HG03354 (cell line): Measurements from ENCODE around the gene COL6A5.
"Not testable (repeated sequence)": the region's sequence is repeated elsewhere in the genome, so short reads cannot be mapped to it uniquely, and the experiment has no call there.

Experiments used
- ATAC-seq: cut with Tn5 transposase; IDR thresholded peaks from one replicate; pipeline ENCODE4 v1.9.1; 2021; ENCODE audit warnings: mild to moderate bottlenecking; ENCODE audit not compliant: unreplicated experiment, poor library complexity, severe bottlenecking

The COL6A5 gene, protein sequence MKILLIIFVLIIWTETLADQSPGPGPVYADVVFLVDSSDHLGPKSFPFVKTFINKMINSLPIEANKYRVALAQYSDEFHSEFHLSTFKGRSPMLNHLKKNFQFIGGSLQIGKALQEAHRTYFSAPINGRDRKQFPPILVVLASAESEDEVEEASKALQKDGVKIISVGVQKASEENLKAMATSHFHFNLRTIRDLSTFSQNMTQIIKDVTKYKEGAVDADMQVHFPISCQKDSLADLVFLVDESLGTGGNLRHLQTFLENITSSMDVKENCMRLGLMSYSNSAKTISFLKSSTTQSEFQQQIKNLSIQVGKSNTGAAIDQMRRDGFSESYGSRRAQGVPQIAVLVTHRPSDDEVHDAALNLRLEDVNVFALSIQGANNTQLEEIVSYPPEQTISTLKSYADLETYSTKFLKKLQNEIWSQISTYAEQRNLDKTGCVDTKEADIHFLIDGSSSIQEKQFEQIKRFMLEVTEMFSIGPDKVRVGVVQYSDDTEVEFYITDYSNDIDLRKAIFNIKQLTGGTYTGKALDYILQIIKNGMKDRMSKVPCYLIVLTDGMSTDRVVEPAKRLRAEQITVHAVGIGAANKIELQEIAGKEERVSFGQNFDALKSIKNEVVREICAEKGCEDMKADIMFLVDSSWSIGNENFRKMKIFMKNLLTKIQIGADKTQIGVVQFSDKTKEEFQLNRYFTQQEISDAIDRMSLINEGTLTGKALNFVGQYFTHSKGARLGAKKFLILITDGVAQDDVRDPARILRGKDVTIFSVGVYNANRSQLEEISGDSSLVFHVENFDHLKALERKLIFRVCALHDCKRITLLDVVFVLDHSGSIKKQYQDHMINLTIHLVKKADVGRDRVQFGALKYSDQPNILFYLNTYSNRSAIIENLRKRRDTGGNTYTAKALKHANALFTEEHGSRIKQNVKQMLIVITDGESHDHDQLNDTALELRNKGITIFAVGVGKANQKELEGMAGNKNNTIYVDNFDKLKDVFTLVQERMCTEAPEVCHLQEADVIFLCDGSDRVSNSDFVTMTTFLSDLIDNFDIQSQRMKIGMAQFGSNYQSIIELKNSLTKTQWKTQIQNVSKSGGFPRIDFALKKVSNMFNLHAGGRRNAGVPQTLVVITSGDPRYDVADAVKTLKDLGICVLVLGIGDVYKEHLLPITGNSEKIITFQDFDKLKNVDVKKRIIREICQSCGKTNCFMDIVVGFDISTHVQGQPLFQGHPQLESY (N-terminal part only)

DNA sequence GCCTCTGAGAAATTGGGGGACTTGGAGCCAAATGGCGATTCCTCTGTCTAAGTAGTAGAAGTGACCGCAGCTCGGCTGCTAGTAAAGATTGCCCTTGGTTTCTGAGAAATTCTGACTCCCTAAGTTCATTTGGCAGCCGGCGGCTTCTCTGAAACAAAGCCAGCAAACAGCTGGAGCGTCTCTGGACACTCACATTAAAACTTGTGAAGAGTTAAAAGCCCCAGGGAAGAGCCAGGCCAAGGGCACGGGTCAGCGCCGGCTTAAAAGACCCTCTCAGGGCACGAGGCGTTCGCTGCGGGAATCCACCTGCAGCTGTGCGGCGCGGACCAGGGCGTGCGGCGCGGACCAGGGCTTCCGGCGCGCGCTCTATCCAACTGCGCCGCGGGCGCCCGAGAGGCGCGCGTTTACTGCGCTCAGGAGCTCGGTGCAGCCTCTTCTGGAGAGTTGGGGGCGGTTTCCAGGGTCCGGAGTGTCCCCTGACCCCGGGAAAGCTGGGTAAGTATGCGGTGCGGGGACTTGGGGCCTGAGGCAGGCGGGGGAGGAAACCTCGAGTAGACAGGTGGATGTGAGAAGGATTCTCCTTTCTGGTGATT, at the start of gene COL6A5:
COL6A5 (plus strand) TSS at position 186 of the 593 bp plus-strand sequence. CDS start 27,967 bp downstream, outside the sequence.
- no peak for ATAC-seq

DNA sequence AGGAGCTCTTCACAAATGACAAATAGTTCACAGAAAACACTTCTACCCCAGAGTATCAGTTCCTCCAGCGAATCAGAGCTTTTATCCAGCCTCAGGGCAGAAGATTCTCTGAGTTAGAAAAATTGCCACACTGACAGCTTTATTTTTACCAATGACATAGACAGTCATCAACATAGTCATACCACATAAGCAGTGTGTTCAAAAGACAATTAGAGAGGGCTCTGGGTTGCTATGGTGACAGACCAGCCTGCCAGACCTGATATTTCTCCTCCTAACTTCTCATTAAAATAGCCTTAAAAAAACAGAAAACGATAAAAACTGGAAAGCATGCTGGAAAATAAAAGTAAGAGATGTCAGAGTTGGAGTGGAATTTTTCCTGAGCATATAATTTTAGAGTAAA, 45.9 kb upstream of the COL6A5 start:
- ATAC-seq = no peak

DNA sequence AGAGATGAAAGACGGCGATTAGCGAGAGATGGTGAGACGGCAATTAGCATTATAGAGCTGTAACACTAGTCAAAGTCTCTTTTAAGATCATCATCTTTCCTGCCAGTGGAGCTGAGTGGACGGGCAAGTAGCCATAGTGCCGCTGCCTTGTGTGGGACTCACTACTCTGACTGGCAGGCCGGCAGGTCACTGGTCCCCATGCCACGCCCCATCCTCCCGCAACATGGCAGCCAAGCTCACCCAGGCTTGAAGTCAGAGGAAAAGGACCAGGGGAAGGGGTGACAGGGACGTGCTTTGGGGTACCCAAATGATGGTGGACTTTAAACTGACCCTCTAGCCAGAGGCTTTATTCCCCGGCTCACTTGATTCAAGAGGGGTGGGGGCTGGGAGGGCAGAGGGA, 44.6 kb upstream of the COL6A5 start:
- no peak for ATAC-seq

DNA sequence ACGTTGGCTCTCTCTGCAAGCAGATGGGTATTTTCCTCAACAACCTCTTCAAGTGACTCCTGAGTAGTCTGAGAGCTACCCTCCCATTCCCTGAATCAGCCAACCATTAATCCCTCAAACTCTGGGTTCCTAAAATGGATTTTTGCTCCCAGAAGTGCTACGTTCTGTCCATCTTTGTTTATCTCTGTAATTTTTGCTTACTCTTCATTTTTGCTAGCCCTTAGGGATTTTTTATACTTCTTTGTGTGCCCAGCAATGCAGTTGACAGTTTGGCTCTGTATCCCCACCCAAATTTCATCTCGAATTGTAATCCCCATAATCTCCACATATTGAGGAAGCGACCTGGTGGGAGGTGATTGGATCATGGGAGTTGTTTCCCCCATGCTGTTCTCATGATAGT, 35.4 kb upstream of the COL6A5 start:
- no peak for ATAC-seq

DNA sequence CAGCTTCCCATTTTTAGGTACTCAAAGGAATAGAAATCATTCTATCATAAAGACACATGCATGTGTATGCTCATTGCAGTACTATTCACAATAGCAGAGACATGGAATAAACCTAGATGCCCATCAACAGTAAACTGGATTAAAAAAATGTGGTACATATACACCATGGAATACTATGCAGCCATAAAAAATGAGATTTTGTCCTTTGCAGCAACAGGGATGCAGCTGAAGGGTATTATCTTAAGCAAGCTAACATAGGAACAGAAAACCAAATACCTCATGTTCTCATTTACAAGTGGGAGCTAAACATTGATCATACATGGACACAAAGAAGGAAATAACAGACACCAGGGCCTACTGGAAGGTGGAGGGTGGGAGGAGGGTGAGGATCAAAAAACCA, 33.1 kb upstream of the COL6A5 start:
- no peak for ATAC-seq

DNA sequence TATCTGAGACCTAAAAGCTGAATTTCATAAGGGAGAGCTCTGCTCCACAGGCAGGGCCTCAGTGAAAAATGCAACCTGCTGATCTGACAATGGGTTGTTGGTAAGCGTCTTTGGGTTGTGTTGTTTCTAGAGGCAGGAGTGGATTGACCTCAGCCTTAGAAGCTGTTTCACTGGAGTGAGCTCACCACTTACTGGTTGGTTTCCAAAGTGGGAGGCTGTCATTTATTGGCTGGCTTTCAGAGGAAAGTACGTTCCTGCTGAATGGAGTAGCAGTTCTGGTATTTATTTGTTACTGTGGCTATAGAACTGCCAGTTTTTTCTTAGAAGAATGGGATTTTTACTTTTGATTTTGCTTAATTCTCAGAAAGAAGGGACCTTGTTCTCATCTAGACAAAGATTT, 29.3 kb upstream of the COL6A5 start:
- ATAC-seq = no peak

DNA sequence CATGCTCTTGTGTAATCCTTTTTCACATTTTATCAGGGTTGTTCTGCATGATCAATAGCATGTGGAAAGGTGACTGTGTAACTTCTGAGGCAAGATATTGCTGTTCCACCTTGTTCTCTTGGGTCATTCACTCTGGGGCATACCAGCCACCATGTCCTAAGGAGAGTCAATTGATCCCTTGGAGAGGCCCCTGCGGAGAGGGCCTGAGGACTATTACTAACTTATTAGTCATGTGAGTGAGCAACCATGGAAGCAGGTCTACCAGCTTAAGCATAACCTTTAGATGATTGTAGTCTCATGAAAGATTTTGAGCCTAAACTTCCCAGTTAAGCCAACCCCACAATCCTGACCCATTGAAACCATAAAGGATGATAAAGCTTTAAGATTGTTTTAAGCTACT, 22.0 kb upstream of the COL6A5 start:
- ATAC-seq = no peak

DNA sequence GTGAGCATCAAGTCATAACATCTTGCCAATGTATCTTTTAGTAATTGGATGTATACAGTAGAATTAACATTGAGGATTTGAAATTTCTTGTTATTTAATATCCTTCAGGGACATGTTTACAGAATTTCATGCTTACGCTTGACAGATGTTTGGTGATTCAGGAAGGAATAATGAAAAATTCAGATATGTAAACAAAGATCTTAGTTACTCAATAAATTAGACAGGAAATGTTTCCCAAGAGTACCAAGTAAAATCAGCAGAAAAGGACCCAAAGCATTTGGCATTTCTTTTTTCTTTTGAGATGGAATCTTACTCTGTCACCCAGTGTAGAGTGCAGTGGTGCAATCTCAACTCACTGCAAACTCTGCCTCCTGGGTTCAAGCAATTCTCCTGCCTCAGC, 4.7 kb upstream of the COL6A5 start:
- ATAC-seq = no peak

DNA sequence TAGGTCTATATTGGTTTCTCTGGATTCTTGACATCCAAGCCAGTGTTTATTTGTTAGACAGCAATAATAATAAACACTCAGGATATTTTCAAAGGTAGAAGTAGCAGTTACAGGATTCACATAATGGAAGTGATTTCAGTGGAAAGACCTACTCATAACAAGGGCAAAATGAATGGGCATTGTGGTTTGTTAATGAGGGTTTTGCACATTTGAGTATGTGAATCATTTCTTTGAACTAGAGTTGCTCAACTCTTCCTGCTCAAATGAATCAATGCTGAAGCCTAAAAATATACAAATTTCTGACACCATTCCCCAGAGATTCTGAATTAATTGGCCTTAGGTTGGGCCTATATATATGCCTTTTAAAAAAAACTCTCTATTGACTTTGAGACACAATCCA, 4.1 kb upstream of the COL6A5 start:
- no peak for ATAC-seq

DNA sequence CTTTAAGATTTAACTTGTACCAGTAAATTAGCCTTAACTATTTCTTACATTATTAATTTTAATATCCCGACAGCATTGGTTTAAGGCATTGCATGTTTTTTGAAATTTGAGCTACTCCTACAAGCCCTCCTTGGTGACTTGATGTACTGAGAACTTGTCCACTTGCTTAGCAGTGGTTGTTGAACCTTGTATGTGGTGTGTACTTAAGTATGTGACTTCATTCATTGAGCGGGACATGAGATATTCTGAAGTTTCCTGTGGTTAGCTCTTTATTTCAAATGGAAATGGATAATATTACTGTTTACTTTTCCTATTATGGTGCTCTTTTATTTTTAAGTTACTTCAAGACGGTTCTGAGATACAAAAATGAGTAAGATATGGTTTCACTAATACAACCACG, 3.6 kb upstream of the COL6A5 start:
- no peak for ATAC-seq

DNA sequence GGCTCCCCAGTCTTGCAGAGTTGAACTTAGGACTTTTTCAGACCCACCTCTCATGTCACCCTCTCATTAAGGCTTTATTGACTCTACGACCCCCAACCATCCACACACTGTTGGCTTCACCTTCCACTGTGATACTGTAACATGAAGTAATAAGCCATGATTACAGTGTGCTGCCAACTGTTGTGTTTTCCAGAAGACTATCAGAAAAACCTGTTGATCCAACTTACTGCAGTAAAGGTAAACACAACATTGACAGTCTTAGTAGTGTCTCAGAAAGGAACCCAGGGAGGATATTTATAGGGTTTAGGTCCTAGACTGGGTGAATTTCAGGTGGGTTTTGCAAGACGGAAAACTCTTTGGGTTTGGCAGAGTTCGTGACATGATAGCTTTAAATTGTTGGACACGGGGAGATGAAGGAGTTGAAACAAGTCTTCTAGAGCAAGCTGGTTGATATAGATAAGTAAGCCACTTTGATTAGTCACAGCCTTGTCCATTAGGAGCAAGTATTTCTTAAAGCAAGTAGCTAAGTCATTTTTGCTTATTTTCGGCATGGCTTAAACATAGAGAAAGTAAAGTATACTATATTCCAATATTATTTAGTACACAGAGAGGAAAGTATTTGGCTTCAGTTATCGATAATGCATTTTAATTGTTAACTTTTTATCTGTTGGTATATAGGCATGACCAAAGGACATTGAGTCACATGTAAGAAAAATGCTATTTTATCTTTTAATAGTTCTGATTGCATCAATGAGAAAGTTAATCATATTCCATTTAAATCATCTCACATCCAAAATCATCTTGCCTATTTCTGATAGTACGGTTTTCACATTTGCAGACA, 2.4 kb upstream of the COL6A5 start:
- no peak for ATAC-seq

DNA sequence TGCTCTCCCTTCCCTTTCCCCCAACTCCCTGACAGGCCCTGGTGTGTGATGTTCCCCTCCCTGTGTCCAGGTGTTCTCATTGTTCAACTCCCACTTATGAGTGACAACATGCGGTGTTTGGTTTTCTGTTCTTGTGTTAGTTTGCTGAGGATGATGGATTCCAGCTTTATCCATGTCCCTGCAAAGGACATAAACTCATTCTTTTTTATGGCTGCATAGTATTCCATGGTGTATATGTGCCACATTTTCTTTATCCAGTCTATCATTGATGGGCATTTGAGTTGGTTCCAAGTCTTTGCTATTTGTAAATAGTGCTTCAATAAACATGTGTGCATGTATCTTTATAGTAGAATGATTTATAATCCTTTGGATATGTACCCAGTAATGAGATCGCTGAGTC, 2.8 kb downstream of the COL6A5 start:
- ATAC-seq = not testable (repeated sequence)

DNA sequence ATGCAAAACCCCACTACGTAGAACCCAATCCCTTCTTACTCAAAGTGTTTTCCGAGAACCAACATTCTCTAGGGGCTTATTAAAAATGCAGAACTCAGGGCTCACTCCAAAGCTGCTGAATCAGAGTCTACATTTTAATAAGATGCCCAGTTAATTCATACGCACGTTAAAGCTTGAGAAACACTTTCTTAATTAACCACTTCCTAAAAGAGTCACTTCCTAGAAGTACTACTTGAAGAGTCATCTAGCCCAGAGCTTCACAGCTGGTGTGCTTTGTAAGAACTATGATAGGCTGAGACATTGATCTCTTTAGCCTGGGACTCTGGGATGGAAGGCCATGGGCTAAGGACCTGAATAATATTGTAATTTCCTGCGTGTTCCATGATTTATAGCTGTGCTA, 9.0 kb downstream of the COL6A5 start:
- no peak for ATAC-seq

DNA sequence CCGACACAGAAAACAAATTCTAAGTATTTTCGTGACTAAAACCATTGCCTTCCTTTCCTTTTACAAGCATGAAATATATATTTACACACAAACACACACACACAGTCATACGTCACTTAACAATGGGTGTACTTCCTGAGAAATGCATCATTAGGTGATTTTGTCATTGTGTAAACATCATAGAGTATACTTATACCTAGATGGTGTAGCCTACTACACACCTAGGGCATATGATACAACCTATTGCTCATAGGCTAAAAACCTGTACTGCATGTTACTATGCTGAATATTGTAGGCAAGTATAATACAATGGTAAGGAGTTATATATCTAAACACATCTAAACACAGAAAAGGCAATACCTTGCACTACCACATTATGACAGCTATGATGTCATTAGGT, 28.6 kb downstream of the COL6A5 start:
- no peak for ATAC-seq

DNA sequence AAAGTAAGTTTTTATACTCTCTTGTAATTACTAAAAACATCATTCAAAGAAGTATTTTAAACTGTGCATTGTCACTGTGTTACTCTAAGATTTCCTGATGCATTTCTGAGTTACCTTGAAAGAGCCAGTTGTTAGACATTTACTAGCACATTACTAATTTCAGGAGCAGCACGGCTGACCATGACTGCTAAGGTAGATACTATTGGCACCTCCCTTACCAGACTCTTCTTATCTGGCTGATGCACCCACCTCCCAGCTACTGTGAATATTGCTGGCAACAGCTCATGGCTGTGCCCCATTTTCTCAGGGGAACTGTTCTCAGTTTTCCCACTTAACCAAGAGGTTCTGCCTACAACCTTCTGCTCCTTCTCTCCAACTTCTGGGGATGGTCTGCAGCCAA, 29.4 kb downstream of the COL6A5 start:
- no peak for ATAC-seq

DNA sequence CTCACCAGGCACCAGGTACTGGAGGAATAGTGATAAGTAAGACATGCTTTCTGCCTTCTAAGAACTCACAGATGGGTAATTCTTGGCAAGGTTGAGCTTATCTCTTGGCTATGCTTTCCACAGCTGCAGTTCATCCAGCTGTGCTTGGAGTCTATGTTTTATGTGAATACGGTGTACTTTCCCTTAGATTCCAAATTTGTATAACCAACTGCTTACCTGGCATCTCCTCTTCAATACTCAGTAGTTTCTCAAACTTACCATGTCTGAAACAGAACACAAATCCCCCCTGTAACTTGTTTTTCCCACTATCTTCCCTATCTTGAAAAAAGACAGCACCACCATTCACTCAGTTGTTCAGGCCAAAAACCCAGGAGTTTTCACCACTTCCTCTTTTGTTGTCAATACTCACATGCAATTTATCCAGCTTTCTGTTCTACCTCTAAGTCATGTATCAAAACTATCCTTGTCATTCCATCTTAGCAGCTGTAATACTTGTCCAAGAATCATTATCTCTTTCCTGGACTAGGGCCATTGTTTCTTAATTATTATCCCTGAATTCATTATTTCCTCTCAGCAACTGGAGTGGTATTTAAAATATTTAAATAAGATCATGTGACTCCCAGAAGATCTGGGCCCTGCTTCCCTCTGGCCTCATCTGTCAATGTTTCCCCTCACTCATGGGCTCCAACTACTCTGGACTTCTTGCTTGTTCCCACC, 32.6 kb downstream of the COL6A5 start:
- no peak for ATAC-seq

DNA sequence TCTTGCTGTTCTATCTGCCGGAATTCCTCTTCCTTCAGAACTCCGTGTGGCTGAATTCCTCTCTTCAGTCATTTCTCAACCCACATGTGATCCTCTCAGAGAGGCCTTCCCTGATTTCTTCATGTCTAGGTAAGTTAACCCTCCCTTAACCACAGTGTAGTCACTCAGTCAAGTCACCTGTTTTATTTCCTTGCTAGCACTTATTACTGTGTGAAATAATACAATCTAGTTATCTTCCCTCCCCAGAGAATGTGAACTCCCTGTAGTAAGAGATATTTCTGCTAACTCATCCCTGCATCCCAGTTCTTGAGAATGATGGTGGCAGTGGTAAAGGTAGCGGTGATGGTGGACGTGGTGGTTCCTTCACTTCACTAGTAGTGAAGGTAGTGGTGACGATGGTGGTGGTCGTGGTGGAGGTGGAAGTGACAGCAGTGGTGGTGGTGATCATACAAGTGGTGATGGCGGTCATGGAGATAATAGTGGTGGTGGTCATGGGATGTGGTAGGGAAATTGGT, 33.3 kb downstream of the COL6A5 start:
- ATAC-seq = no peak

DNA sequence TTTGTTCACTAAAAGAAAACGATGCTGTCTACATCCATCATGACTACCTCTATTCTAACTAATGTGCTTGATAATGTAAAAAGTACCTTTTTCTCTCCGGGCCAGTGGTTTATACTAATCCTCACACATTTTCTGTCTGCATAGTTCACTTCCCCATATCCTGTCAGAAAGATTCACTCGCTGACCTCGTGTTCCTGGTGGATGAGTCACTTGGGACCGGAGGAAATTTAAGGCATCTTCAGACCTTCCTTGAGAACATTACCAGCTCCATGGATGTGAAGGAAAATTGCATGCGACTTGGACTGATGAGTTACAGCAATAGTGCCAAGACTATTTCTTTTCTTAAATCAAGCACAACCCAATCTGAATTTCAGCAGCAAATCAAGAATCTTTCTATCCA, 33.8 kb downstream of the COL6A5 start:
- no peak for ATAC-seq
